Central memory CD4-positive, alpha-beta T cell (primary cell): Measurements from ENCODE around the gene PCDHGC3.

Experiments used
- DNase-seq: peaks from one replicate; pipeline ENCODE4 v3.0.0; 2022

Gene PCDHGC3

DNA sequence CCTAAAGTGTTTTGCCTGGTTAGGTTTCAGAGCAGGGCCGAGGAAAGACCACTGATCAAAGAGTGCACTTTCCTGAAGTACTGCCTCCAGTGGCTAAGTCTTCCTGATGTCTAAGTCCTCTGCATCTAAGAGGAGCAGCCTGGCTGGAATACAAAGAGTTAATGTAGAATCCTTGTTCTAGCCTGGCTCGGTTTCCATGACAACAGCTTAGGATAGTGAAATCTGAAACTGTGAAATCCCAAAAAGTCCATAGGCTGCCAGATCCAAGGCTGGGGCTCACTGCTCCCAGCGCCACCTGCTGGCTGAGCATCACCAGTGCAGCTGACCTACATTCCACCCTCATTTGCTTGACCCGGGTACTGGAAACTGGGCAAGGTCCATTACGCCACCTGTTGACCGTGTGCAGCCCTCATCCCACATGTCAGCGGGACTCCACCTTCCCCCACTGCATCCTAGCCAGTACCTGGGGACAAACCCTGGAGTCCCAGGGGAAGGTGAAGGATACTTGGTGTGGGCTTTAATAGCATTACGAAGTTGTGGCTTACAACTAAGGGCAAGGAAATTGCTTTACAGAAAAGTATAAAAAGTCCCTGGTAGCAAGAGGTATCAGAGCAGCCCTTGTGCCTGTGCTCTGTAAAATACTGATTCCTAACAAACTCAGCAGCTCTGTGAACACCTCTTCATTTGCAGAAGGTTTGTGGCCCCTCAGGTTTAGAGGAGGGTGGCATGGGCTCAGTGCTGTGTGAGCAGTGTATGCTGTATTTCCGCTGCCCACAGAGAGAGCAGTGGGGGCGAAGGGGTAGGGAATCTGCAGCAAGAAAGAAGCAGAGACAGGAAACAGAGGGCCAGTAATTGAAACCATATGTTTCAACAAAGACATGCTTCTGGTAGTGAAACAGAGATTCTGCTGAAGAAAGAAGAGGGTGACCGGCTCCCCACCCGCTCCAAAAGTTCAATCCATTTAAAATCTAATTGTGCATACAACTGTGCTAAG lies 49.1 kb downstream of the PCDHGC3 start:
- DNase-seq: peak; percentile 41

DNA sequence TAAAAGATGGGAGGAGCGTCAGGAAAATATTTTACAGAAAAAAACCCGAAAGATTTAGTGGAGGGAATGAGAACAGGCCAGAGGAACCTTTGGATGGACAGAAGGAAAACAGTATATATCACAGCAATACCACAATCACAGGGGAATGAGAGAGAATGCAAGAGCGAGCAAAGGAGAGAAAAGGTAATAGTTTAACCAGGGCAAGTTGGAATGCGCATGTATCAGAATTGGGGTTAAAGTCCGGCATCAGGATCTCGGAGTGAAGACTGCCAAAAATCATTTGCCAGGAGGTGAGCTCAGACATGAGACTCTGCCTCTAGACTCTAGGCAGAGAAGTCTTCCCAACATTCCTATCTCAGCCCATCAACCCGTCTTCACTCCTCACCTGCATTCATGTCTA lies 49.9 kb downstream of the PCDHGC3 start:
- DNase-seq: no peak

DNA sequence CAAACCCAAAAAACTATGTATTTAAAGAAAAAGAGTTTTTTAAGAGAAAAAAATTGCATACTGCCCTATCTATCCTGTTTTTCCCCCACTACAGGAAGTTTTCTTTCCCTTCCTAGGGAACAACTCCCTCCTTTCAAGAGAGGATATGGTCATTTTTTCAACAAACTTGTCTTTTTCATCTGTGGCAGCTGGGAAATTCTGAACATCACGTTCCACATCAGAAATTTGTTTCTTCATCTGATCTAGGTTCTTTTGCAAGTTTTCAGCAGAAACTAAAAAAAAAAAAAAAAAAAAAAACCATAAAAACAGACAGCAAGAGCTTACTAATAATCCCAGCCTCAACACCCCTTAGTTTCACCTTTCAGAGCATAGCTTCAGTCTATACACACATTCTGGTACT lies 51.7 kb downstream of the PCDHGC3 start:
- DNase-seq: no peak
